ENCODE measurements around the gene EPOP. TPM values are rescaled to one million over a fixed set of nuclear protein-coding genes. Genes with fewer than 3 reads are reported as not detected.
A peak's percentile ranks its signal among the peaks of the same experiment; 100 is the strongest.
"Not testable (repeated sequence)": the region's sequence is repeated elsewhere in the genome, so short reads cannot be mapped to it uniquely, and the experiment has no call there.

EPOP gene
- total and polyA plus RNA-seq, 2 experiments from 2014 or later = 0.42 to 2.4 TPM

GRCh38 chr17:38653230-38653629 lies 21.5 kb downstream of the EPOP start:
- Histone ChIP-seq H3K79me2 (replicated peaks; ENCODE audit: insufficient read depth) (no peaks in the 10 kb centered on the region), H3K4me2 (no peak overlapping the region), H2AFZ (no peak overlapping the region), H4K20me1 (replicated peaks; ENCODE audit: insufficient read depth) (no peaks in the 10 kb centered on the region), H3K36me3 (ENCODE audit: insufficient read depth) (no peaks in the 10 kb centered on the region), H3K27ac (ENCODE audit: low read depth) (no peak overlapping the region), H3K4me3 (no peak overlapping the region), H3K4me1 (ENCODE audit: insufficient read depth) (peaks cover 10% of the 10 kb centered on the region), H3K27me3 (ENCODE audit: insufficient read depth) (no peaks in the 10 kb centered on the region), H3K9me2 (ENCODE audit: insufficient read depth) (no peaks in the 10 kb centered on the region), H3F3A (replicated peaks; ENCODE audit: low read depth) (0 out of 2 replicates have a peak, but pooled peaks cover 3% of the 10 kb centered on the region)
- H3K9me3 Mint-ChIP-seq = no peaks in the 10 kb centered on the region; the same call in 1 of the 3 replicates
- H3K4me3 Mint-ChIP-seq = no peak overlapping the region
- TF ChIP-seq, protein P1, sequence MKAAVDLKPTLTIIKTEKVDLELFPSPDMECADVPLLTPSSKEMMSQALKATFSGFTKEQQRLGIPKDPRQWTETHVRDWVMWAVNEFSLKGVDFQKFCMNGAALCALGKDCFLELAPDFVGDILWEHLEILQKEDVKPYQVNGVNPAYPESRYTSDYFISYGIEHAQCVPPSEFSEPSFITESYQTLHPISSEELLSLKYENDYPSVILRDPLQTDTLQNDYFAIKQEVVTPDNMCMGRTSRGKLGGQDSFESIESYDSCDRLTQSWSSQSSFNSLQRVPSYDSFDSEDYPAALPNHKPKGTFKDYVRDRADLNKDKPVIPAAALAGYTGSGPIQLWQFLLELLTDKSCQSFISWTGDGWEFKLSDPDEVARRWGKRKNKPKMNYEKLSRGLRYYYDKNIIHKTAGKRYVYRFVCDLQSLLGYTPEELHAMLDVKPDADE (IDR thresholded peaks at IDR 0.05) = no peak
- TF ChIP-seq NANOG (IDR thresholded peaks at IDR 0.05; ENCODE audit: borderline replicate concordance) (no peak), POLR2AphosphoS5 (IDR thresholded peaks at IDR 0.05; ENCODE audit: low read depth) (no peak), ZNF462 (CRISPR knock-in tag; IDR thresholded peaks at IDR 0.05) (no peak)
- no peaks in the 10 kb centered on the region for H3K36me3 Mint-ChIP-seq (ENCODE audit: low read depth)
- ATAC-seq (no peak), DNase-seq (ENCODE audit: low spot score) (no peak)
- H3K27ac Mint-ChIP-seq = no peak overlapping the region
- H3K4me1 Mint-ChIP-seq = peaks cover 24% of the 10 kb centered on the region
- H3K27me3 Mint-ChIP-seq (ENCODE audit: insufficient read depth, low read depth, poor library complexity) = peaks cover 5% of the 10 kb centered on the region

- not testable (repeated sequence) for H3K36me3 Mint-ChIP-seq (ENCODE audit: low read depth); H3K4me3 ChIP-seq; H3K79me2 ChIP-seq (replicated peaks; ENCODE audit: insufficient read depth)
Observed at GRCh38 chr17:38650653-38651173, 24.0 kb downstream of the EPOP start.

More at GRCh38 chr17:38650653-38651173, 24.0 kb downstream of the EPOP start:
- not testable (repeated sequence) for H3K9me2 ChIP-seq (ENCODE audit: insufficient read depth); H3K27me3 ChIP-seq (ENCODE audit: insufficient read depth); H4K20me1 ChIP-seq (replicated peaks; ENCODE audit: insufficient read depth); H3K27ac Mint-ChIP-seq; H3F3A ChIP-seq (replicated peaks; ENCODE audit: low read depth); H3K9me3 Mint-ChIP-seq; H3K4me3 Mint-ChIP-seq; H3K36me3 ChIP-seq (ENCODE audit: insufficient read depth); H3K4me2 ChIP-seq; DNase-seq (ENCODE audit: low spot score); H3K27me3 Mint-ChIP-seq (ENCODE audit: insufficient read depth, low read depth, poor library complexity); H3K27ac ChIP-seq (ENCODE audit: low read depth); H3K4me1 ChIP-seq (ENCODE audit: insufficient read depth); ATAC-seq
- H2AFZ ChIP-seq = peak overlapping the region; percentile 47; the same call in 1 of the 2 replicates
- peaks cover 11% of the 10 kb centered on the region for H3K4me1 Mint-ChIP-seq

All from GM23338 (cell line).